Activated B cell treated with CpG ODN at 0.5 μM for 24 hours (primary cell): Measurements from ENCODE around the gene MYO7A. TPM values are rescaled to one million over a fixed set of nuclear protein-coding genes. Genes with fewer than 3 reads are reported as not detected.

Experiments
- ATAC-seq: fragments of 200-7000 bp; cut with Tn5 transposase; one replicate; pipeline ENCODE4 v1.10.0; 2021; ENCODE audit warnings: low read depth, mild to moderate bottlenecking, moderate library complexity
- CTCF ChIA-PET: fragments of 350-600 bp; sonication (Branson Sonifier 250); formaldehyde crosslinking; loops from one replicate; lab custom pipeline; 2021; ENCODE audit warnings: antibody characterized with exemption; lab: Charles Lee
- POLR2A ChIA-PET: fragments of 350-600 bp; sonication (Branson Sonifier 250); formaldehyde crosslinking; loops from one replicate; lab custom pipeline; 2021; ENCODE audit warnings: antibody characterized with exemption; lab: Charles Lee
- DNase-seq: peaks from one replicate; pipeline ENCODE4 v3.0.0; 2022
- H3K27ac Mint-ChIP-seq: one replicate; pipeline ENCODE4 v1.8.0; 2020; ENCODE audit warnings: mixed read lengths
- H3K27me3 Mint-ChIP-seq: one replicate; pipeline ENCODE4 v1.8.0; 2021; ENCODE audit warnings: mixed read lengths
- H3K36me3 Mint-ChIP-seq: one replicate; pipeline ENCODE4 v1.8.0; 2021; ENCODE audit warnings: low read depth, mixed read lengths
- H3K4me1 Mint-ChIP-seq: one replicate; pipeline ENCODE4 v1.8.0; 2021; ENCODE audit warnings: mixed read lengths
- H3K4me3 Mint-ChIP-seq: one replicate; pipeline ENCODE4 v1.8.0; 2020; ENCODE audit warnings: mild to moderate bottlenecking, mixed read lengths
- H3K9me3 Mint-ChIP-seq: one replicate; pipeline ENCODE4 v1.8.0; 2020; ENCODE audit warnings: mixed read lengths
- CTCF ChIP-seq: fragments of 200-600 bp; IDR thresholded peaks from one replicate; pipeline ENCODE4 v1.8.0; 2022; ENCODE audit warnings: antibody characterized with exemption, mild to moderate bottlenecking
- intact Hi-C: fragments of 100-400 bp; cut with micrococcal nuclease; formaldehyde crosslinking; loops from one replicate; pipeline ENCODE4 v1.15.1; 2024
- total RNA-seq: library from RNA; stranded (reverse); gene quantifications from 2 replicates; pipeline ENCODE4 v1.2.3, GENCODE V29; 2022

Gene MYO7A
- 5.1 and 5.4 TPM in 2 replicates for total RNA-seq

- ChIA-PET POLR2A (no interaction called here), CTCF (interaction anchor here (1.2 to 2.6 kb wide), 6 partner anchors 46 to 491 kb away, joined by 3 to 28 read pairs (median 9); no protein-coding TSS in a partner anchor)
- TF ChIP-seq CTCF: no peak
- no peaks in the 10 kb centered on the region for H3K9me3 Mint-ChIP-seq
- no peak for DNase-seq
- peaks cover 6% of the 10 kb centered on the region for H3K27me3 Mint-ChIP-seq
- no peak for ATAC-seq
- H3K36me3 Mint-ChIP-seq: no peaks in the 10 kb centered on the region
- peaks cover 19% of the 10 kb centered on the region for H3K4me1 Mint-ChIP-seq
- no peak within 1 kb of the TSS for H3K27ac Mint-ChIP-seq
- intact Hi-C loops: loop anchor here (1.0 kb wide), 3 partner anchors 60 to 491 kb away; no protein-coding TSS in a partner anchor
- H3K4me3 Mint-ChIP-seq: peak within 1 kb of the TSS; percentile 57
Observed at GRCh38 chr11:77127920-77128691, at the start of gene MYO7A. Gene MYO7A (plus strand): TSS chr11:77128246. CDS start chr11:77130635, 2,389 bp downstream.

GRCh38 chr11:77079666-77080065 is 48.4 kb upstream of the MYO7A start:
- Mint-ChIP-seq H3K4me3 (no peak overlapping the region), H3K4me1 (peaks cover 9% of the 10 kb centered on the region), H3K27me3 (no peaks in the 10 kb centered on the region), H3K9me3 (peaks cover 6% of the 10 kb centered on the region), H3K27ac (no peak overlapping the region), H3K36me3 (no peaks in the 10 kb centered on the region)
- DNase-seq: no peak
- CTCF ChIA-PET: no interaction called here
- intact Hi-C loops: no loop called here
- POLR2A ChIA-PET: no interaction called here
- no peak for ATAC-seq
- no peak for TF ChIP-seq CTCF

GRCh38 chr11:77080643-77081210 is 47.3 kb upstream of the MYO7A start:
- TF ChIP-seq CTCF: no peak
- ATAC-seq (no peak), DNase-seq (no peak)
- no peak overlapping the region for H3K4me3 Mint-ChIP-seq
- no peaks in the 10 kb centered on the region for H3K27me3 Mint-ChIP-seq
- intact Hi-C loops: no loop called here
- no peak overlapping the region for H3K27ac Mint-ChIP-seq
- no peaks in the 10 kb centered on the region for H3K36me3 Mint-ChIP-seq
- peaks cover 9% of the 10 kb centered on the region for H3K4me1 Mint-ChIP-seq
- POLR2A ChIA-PET: no interaction called here
- CTCF ChIA-PET: interaction anchor here (1.1 kb wide), 1 partner anchor 33 kb away, joined by 3 read pairs; no protein-coding TSS in a partner anchor
- peaks cover 6% of the 10 kb centered on the region for H3K9me3 Mint-ChIP-seq

GRCh38 chr11:77081381-77081851 is 46.6 kb upstream of the MYO7A start:
- H3K36me3 Mint-ChIP-seq: no peaks in the 10 kb centered on the region
- ATAC-seq (no peak), DNase-seq (no peak)
- CTCF ChIA-PET: interaction anchor here (1.2 kb wide), 1 partner anchor 10 kb away, joined by 6 read pairs; no protein-coding TSS in a partner anchor
- intact Hi-C loops: no loop called here
- H3K27me3 Mint-ChIP-seq: no peaks in the 10 kb centered on the region
- H3K27ac Mint-ChIP-seq: no peak overlapping the region
- no peak for TF ChIP-seq CTCF
- H3K9me3 Mint-ChIP-seq: peaks cover 6% of the 10 kb centered on the region
- H3K4me1 Mint-ChIP-seq: peaks cover 9% of the 10 kb centered on the region
- POLR2A ChIA-PET: no interaction called here
- H3K4me3 Mint-ChIP-seq: no peak overlapping the region
